SK-N-SH treated with all-trans-retinoic acid at 6 μM for 48 hours (cell line): Measurements from ENCODE around the gene PSRC1.

Experiments used
- ARNTL ChIP-seq: fragments of 450-650 bp; formaldehyde crosslinking; IDR thresholded peaks from 2 replicates; pipeline ENCODE4 v1.5.0; 2020; ENCODE audit warnings: low read depth, mild to moderate bottlenecking, moderate library complexity, borderline replicate concordance
- CSRNP3 ChIP-seq: fragments of 250-450 bp; sonication (Bioruptor Pico); IDR thresholded peaks from 2 replicates; pipeline ENCODE4 v1.5.1; 2021; ENCODE audit warnings: mild to moderate bottlenecking, moderate library complexity
- GLIS3 ChIP-seq: fragments of 250-450 bp; sonication (Bioruptor Pico); IDR thresholded peaks from 2 replicates; pipeline ENCODE4 v1.5.0; 2020; ENCODE audit warnings: mild to moderate bottlenecking, moderate library complexity
- ISL1 ChIP-seq: fragments of 250-450 bp; sonication (Bioruptor Pico); IDR thresholded peaks from 2 replicates; pipeline ENCODE4 v2.1.2; 2022; ENCODE audit warnings: mild to moderate bottlenecking, moderate library complexity
- PATZ1 ChIP-seq: fragments of 250-450 bp; sonication (Bioruptor Pico); IDR thresholded peaks from 2 replicates; pipeline ENCODE4 v1.8.0; 2020; ENCODE audit warnings: mild to moderate bottlenecking, moderate library complexity, borderline replicate concordance
- POU6F1 ChIP-seq: fragments of 250-450 bp; sonication (Bioruptor Pico); IDR thresholded peaks from 2 replicates; pipeline ENCODE4 v1.8.0; 2021; ENCODE audit warnings: low read depth, mild to moderate bottlenecking, moderate library complexity, borderline replicate concordance
- SNAI2 ChIP-seq: fragments of 250-450 bp; sonication (Bioruptor Pico); IDR thresholded peaks from 2 replicates; pipeline ENCODE4 v1.5.0; 2020; ENCODE audit warnings: mild to moderate bottlenecking, moderate library complexity
- TCF4 ChIP-seq: fragments of 250-450 bp; sonication (Bioruptor Pico); IDR thresholded peaks from 2 replicates; pipeline ENCODE4 v1.8.0; 2021; ENCODE audit warnings: mild to moderate bottlenecking, moderate library complexity, borderline replicate concordance
- TOX ChIP-seq: fragments of 250-450 bp; sonication (Bioruptor Pico); IDR thresholded peaks from 2 replicates; pipeline ENCODE4 v1.8.0; 2021; ENCODE audit warnings: mild to moderate bottlenecking, moderate library complexity, borderline replicate concordance
- ZC3H10 ChIP-seq: fragments of 250-450 bp; sonication (Bioruptor Pico); IDR thresholded peaks from 2 replicates; pipeline ENCODE4 v1.5.1; 2021; ENCODE audit warnings: mild to moderate bottlenecking, moderate library complexity
- ZFP3 ChIP-seq: fragments of 250-450 bp; sonication (Bioruptor Pico); IDR thresholded peaks from 2 replicates; pipeline ENCODE4 v1.5.0; 2020; ENCODE audit warnings: mild to moderate bottlenecking, moderate library complexity
- ZFP30 ChIP-seq: fragments of 450-650 bp; formaldehyde crosslinking; IDR thresholded peaks from 2 replicates; pipeline ENCODE4 v1.5.0; 2022; ENCODE audit warnings: mild to moderate bottlenecking, moderate library complexity
- ZNF565 ChIP-seq: fragments of 450-650 bp; formaldehyde crosslinking; conservative IDR thresholded peaks from 2 replicates; pipeline ENCODE4 v1.5.0; 2020; ENCODE audit warnings: low read depth, mild to moderate bottlenecking, moderate library complexity
- ZNF70 ChIP-seq: fragments of 450-650 bp; formaldehyde crosslinking; IDR thresholded peaks from 2 replicates; pipeline ENCODE4 v1.5.0; 2020; ENCODE audit warnings: mild to moderate bottlenecking, moderate library complexity

- TF ChIP-seq PATZ1 (CRISPR knock-in tag) (no peak), TOX (no peak), POU6F1 (CRISPR knock-in tag) (no peak), ZNF70 (CRISPR knock-in tag) (no peak), ISL1 (CRISPR knock-in tag) (no peak), TCF4 (CRISPR knock-in tag) (no peak), CSRNP3 (CRISPR knock-in tag) (no peak), ARNTL (no peak), ZNF565 (CRISPR knock-in tag) (no peak), SNAI2 (CRISPR knock-in tag) (no peak), ZC3H10 (CRISPR knock-in tag) (no peak), ZFP30 (no peak), ZFP3 (CRISPR knock-in tag) (no peak), GLIS3 (CRISPR knock-in tag) (no peak)
Observed at GRCh38 chr1:109248797-109249629, 33.9 kb downstream of the PSRC1 start, which contains the start of gene CELSR2.
